Thyroid gland (tissue), 4 donors: Measurements from ENCODE around the gene STK17B. TPM values are rescaled to one million over a fixed set of nuclear protein-coding genes. Genes with fewer than 3 reads are reported as not detected.

Experiments
- DNase-seq, 2 donors: peaks; one replicate each; pipeline ENCODE4 v3.0.0-alpha.2; 2019
- H3K27ac ChIP-seq, 3 donors: fragments of 200-600 bp; sonication (generic); 1 replicate in 2 of 3; 2 replicates in 1 of 3; pipeline ENCODE4 v1.5.1; 2016 to 2019; ENCODE audit warnings: mild to moderate bottlenecking in 1 of 3, moderate library complexity in 1 of 3
- H3K27me3 ChIP-seq: fragments of 200-600 bp; sonication (generic); one replicate; pipeline ENCODE4 v1.5.1; 2019
- H3K36me3 ChIP-seq, 2 donors: fragments of 200-600 bp; sonication (generic); one replicate each; pipeline ENCODE4 v1.5.1; 2016 to 2019
- H3K4me1 ChIP-seq, 2 donors: fragments of 200-600 bp; sonication (generic); one replicate each; pipeline ENCODE4 v1.5.1; 2017 to 2019
- H3K4me3 ChIP-seq, 3 donors: fragments of 200-600 bp; sonication (generic); replicated peaks in 1 of 3; 1 replicate in 2 of 3; 2 replicates in 1 of 3; pipeline ENCODE4 v1.5.1; 2016; ENCODE audit warnings: mild to moderate bottlenecking in 1 of 3
- H3K9me3 ChIP-seq: fragments of 200-600 bp; sonication (generic); one replicate; pipeline ENCODE4 v1.5.1; 2017
- CTCF ChIP-seq, 6 experiments: fragments of 200-600 bp in 3 of 6; fragments of 450-650 bp in 3 of 6; sonication (generic) in 3 of 6; IDR thresholded peaks; one replicate each; pipeline ENCODE4 v1.5.1; 2016 to 2019; ENCODE audit warnings: antibody characterized with exemption in 6 of 6, mild to moderate bottlenecking in 2 of 6, inconsistent platforms in 1 of 6, moderate library complexity in 1 of 6
- POLR2A ChIP-seq, 2 donors: fragments of 450-650 bp; IDR thresholded peaks; one replicate each; pipeline ENCODE4 v1.6.1; 2017; ENCODE audit warnings: antibody characterized with exemption in 2 of 2, mild to moderate bottlenecking in 2 of 2, moderate library complexity in 1 of 2
- WGBS, 2 donors: methylation state at CpG; one replicate each; pipeline ENCODE4 v1.1.5; 2017; 5-methylcytosine and 5-hydroxymethylcytosine counted together
- intact Hi-C: fragments of 100-400 bp; cut with DNase I; formaldehyde crosslinking; loops from one replicate; pipeline ENCODE4 v1.15.1; 2023
- total RNA-seq, 4 donors: library from RNA; depleted of rRNA; stranded (reverse); fragments of >200 nt; gene quantifications; one replicate each; pipeline ENCODE4 v1.2.3, GENCODE V29; 2016

Gene STK17B
- total RNA-seq = 10 to 100 TPM; 19.4 to 86.9 (median 33.9) TPM

GRCh38 chr2:196171248-196171871 lies at the start of gene STK17B:
Gene STK17B (minus strand): TSS chr2:196171578. CDS start chr2:196163383, 8,195 bp downstream.
- H3K27me3 ChIP-seq = no peaks in the 10 kb centered on the region
- 0% methylated on average over 43 of the region's 72 CpGs; no CpG with 5 or more reads in 1 of the 2 donors for WGBS, 2 donors
- TF ChIP-seq CTCF (IDR thresholded peaks at IDR 0.05) (peak in 1 of 6 experiments; percentile 11), POLR2A (IDR thresholded peaks at IDR 0.05) (peak; percentile 32 to 94)
- peak; percentile 93 to 95 for DNase-seq
- intact Hi-C loops = no loop called here
- peak within 1 kb of the TSS; percentile 37 to 97 (median 88) for H3K4me3 ChIP-seq
- no peaks in the 10 kb centered on the region for H3K36me3 ChIP-seq
- H3K27ac ChIP-seq = peak within 1 kb of the TSS; percentile 84 to 94 (median 84)
- peaks cover 0 to 4% of the 10 kb centered on the region in 2 donors for H3K4me1 ChIP-seq
- H3K9me3 ChIP-seq = no peaks in the 10 kb centered on the region

DNA sequence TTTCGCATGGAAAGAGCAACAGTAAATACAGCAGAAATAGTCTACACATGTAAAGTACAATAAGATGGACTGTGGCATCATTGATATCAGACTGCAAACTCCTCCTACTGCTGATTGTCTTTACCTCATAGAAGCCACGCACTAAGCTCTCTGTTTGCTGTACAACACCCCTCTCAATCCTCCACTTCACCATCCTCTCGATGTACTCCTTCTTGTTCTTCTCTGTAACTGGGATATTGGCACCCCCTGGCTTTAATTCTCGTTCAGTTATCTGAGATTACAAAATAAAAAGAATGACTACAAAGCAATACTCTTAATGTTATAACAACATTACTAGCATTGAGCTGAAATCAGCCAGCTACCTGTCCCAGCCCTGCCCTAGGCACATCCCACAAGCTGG lies 49.3 kb upstream of the STK17B start:
- H3K27me3 ChIP-seq = no peaks in the 10 kb centered on the region
- H3K4me3 ChIP-seq = no peak overlapping the region
- H3K4me1 ChIP-seq = no peaks in the 10 kb centered on the region
- H3K36me3 ChIP-seq = no peaks in the 10 kb centered on the region
- H3K9me3 ChIP-seq = no peaks in the 10 kb centered on the region
- WGBS, 2 donors = 64 to 66% methylated on average over 4 of the region's 4 CpGs
- intact Hi-C loops = no loop called here
- no peak for TF ChIP-seq POLR2A (IDR thresholded peaks at IDR 0.05)
- TF ChIP-seq CTCF (IDR thresholded peaks at IDR 0.05) = no peak
- H3K27ac ChIP-seq = no peak overlapping the region
- no peak for DNase-seq

DNA sequence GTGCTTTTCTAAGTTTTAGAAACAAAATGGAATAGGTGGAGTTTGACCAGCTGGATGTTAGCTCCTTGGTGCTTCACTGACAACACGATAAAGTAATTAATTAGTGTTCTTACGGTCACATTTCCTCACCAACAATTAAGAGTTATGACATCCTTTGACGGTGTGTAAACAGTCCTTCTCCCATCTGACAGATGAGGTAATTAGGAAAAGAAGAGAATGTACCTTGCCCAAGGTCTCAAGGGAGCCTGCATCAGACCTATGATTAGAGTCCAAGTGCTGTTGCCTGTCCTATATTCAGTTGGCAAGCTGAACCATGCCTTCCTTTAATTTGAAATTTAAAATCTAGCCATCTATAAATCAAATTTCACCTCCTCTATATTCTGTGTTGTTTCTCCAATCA lies 48.3 kb upstream of the STK17B start:
- Histone ChIP-seq H3K4me1 (no peaks in the 10 kb centered on the region), H3K9me3 (no peaks in the 10 kb centered on the region), H3K27me3 (no peaks in the 10 kb centered on the region), H3K4me3 (no peak overlapping the region), H3K27ac (no peak overlapping the region), H3K36me3 (no peaks in the 10 kb centered on the region)
- TF ChIP-seq POLR2A (IDR thresholded peaks at IDR 0.05) (no peak), CTCF (IDR thresholded peaks at IDR 0.05) (no peak)
- intact Hi-C loops = no loop called here
- no peak for DNase-seq
- 81 to 87% methylated on average over 3 of the region's 3 CpGs for WGBS, 2 donors

GRCh38 chr2:196218106-196218505 lies 46.7 kb upstream of the STK17B start:
- Histone ChIP-seq H3K27ac (no peak overlapping the region), H3K36me3 (no peaks in the 10 kb centered on the region), H3K9me3 (no peaks in the 10 kb centered on the region), H3K4me3 (no peak overlapping the region), H3K4me1 (no peaks in the 10 kb centered on the region), H3K27me3 (no peaks in the 10 kb centered on the region)
- no peak for DNase-seq
- 87 to 94% methylated on average over 1 of the region's 1 CpG for WGBS, 2 donors
- TF ChIP-seq CTCF (IDR thresholded peaks at IDR 0.05) (no peak), POLR2A (IDR thresholded peaks at IDR 0.05) (no peak)
- intact Hi-C loops = no loop called here

DNA sequence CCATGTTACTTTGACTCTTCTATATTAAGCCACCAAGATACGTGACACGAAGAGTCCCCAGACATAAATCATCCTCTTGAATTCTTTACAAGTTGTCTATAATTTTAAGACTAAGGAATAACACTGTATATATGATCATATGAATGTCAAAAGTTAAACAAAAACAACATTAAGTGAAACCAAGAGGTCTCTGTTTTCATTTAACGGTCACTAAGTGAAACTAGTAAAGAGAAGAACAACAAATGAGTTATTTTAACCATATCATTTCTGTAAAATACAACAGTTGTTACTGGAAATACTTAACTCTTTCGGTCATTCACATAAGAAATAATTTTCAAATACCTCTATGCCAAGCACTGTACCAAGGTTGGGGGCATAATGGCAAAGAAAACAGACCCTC lies 45.7 kb upstream of the STK17B start:
- Histone ChIP-seq H3K27me3 (no peaks in the 10 kb centered on the region), H3K9me3 (no peaks in the 10 kb centered on the region), H3K27ac (no peak overlapping the region), H3K4me1 (no peaks in the 10 kb centered on the region), H3K4me3 (no peak overlapping the region), H3K36me3 (no peaks in the 10 kb centered on the region)
- WGBS, 2 donors = 87 to 92% methylated on average over 4 of the region's 4 CpGs
- TF ChIP-seq CTCF (IDR thresholded peaks at IDR 0.05) (no peak), POLR2A (IDR thresholded peaks at IDR 0.05) (no peak)
- DNase-seq = no peak
- intact Hi-C loops = no loop called here
